SK-N-SH (cell line): ENCODE measurements around the gene SCML2. TPM values are rescaled to one million over a fixed set of nuclear protein-coding genes. Genes with fewer than 3 reads are reported as not detected.

Source experiments
- CTCF ChIA-PET: fragments of 300-600, 350-600 bp; formaldehyde crosslinking; extraction: SDS; loops from one replicate; lab custom pipeline; 2021; lab: Yijun Ruan, JAX
- POLR2A ChIA-PET: fragments of 350-600 bp; sonication (Branson Sonifier 250); formaldehyde crosslinking; extraction: SDS; loops from one replicate; lab custom pipeline; 2020; ENCODE audit warnings: antibody characterized with exemption, inconsistent platforms; lab: Yijun Ruan, JAX
- DNase-seq: peaks from one replicate; pipeline ENCODE4 v3.0.0; 2012
- H2AFZ ChIP-seq: fragments of 200-600 bp; sonication (generic); 2 replicates; pipeline ENCODE4 v1.8.1; 2016; ENCODE audit warnings: antibody characterized with exemption, mild to moderate bottlenecking, low read depth
- H3F3A ChIP-seq: fragments of 200-600 bp; sonication (generic); replicated peaks from 2 replicates; pipeline ENCODE3; 2016; ENCODE audit warnings: antibody characterized with exemption, mild to moderate bottlenecking; ENCODE audit not compliant: insufficient read depth
- H3K27ac ChIP-seq, 2 experiments: fragments of 200-500 bp in 1 of 2; fragments of 200-600 bp in 1 of 2; sonication (Bioruptor generic) in 1 of 2; sonication (generic), shearing (Covaris generic) in 1 of 2; 2 replicates each; pipeline versions ENCODE4 v1.5.1 to v1.6.1; 2014 to 2016; ENCODE audit warnings: low read depth in 2 of 2, inconsistent platforms in 1 of 2, low read length in 1 of 2, mild to moderate bottlenecking in 1 of 2, mixed read lengths in 1 of 2
- H3K27me3 ChIP-seq: fragments of 200-600 bp; sonication (generic), shearing (Covaris generic); 2 replicates; pipeline ENCODE4 v1.6.1; 2016; ENCODE audit warnings: mixed run types; ENCODE audit not compliant: insufficient read depth
- H3K36me3 ChIP-seq, 2 experiments: fragments of 200-500 bp in 1 of 2; fragments of 200-600 bp in 1 of 2; sonication (Bioruptor generic) in 1 of 2; sonication (generic) in 1 of 2; replicated peaks in 1 of 2; 2 replicates each; pipeline versions ENCODE3 to v1.5.1; 2014 to 2016; ENCODE audit warnings: low read length in 1 of 2, mild to moderate bottlenecking in 1 of 2; ENCODE audit not compliant: insufficient read depth in 2 of 2, control insufficient read depth in 1 of 2
- H3K4me1 ChIP-seq, 2 experiments: fragments of 200-500 bp in 1 of 2; fragments of 200-600 bp in 1 of 2; sonication (Bioruptor generic) in 1 of 2; sonication (generic), shearing (Covaris generic) in 1 of 2; 2 replicates each; pipeline versions ENCODE4 v1.5.1 to v1.6.1; 2014 to 2016; ENCODE audit warnings: low read depth in 1 of 2, low read length in 1 of 2, mixed run types in 1 of 2; ENCODE audit not compliant: insufficient read depth in 2 of 2, control insufficient read depth in 1 of 2
- H3K4me2 ChIP-seq: fragments of 200-600 bp; sonication (generic), shearing (Covaris generic); 2 replicates; pipeline ENCODE4 v1.6.1; 2017; ENCODE audit warnings: mixed run types
- H3K4me3 ChIP-seq, 2 experiments: fragments of 200-500 bp in 1 of 2; fragments of 200-600 bp in 1 of 2; sonication (Bioruptor generic) in 1 of 2; sonication (generic), shearing (Covaris generic) in 1 of 2; 2 replicates each; pipeline versions ENCODE4 v1.5.1 to v1.8.1; 2014 to 2016; ENCODE audit warnings: low read depth in 2 of 2, inconsistent platforms in 1 of 2, low read length in 1 of 2, mild to moderate bottlenecking in 1 of 2, mixed read lengths in 1 of 2, moderate library complexity in 1 of 2
- H3K79me2 ChIP-seq: fragments of 200-600 bp; sonication (generic); 2 replicates; pipeline ENCODE4 v1.8.1; 2017; ENCODE audit warnings: mild to moderate bottlenecking; ENCODE audit not compliant: insufficient read depth
- H3K9ac ChIP-seq: fragments of 200-600 bp; sonication (generic); 2 replicates; pipeline ENCODE4 v1.6.1; 2017; ENCODE audit warnings: mixed run types
- H3K9me2 ChIP-seq: fragments of 200-600 bp; sonication (generic); 2 replicates; pipeline ENCODE4 v1.6.1; 2017; ENCODE audit warnings: mixed run types
- H3K9me3 ChIP-seq: fragments of 200-600 bp; sonication (generic); 2 replicates; pipeline ENCODE4 v1.6.1; 2017; ENCODE audit warnings: mixed run types, mild to moderate bottlenecking, moderate library complexity
- H4K20me1 ChIP-seq: fragments of 200-600 bp; sonication (generic); 2 replicates; pipeline ENCODE4 v1.6.1; 2017; ENCODE audit warnings: mild to moderate bottlenecking, mixed run types; ENCODE audit not compliant: insufficient read depth
- CHD2 ChIP-seq: fragments of 150-350 bp; IDR thresholded peaks from 2 replicates; pipeline ENCODE4 v1.6.1; 2018; ENCODE audit warnings: low read length; ENCODE audit not compliant: partially characterized antibody
- CTCF ChIP-seq: fragments of 200-600 bp; sonication (generic); IDR thresholded peaks from 2 replicates; pipeline ENCODE4 v1.6.1; 2017; ENCODE audit warnings: antibody characterized with exemption, mild to moderate bottlenecking, moderate library complexity
- EZH2phosphoT487 ChIP-seq: fragments of 200-600 bp; sonication (generic); IDR thresholded peaks from 2 replicates; pipeline ENCODE4 v1.6.1; 2017; ENCODE audit warnings: low read depth, mixed run types, mild to moderate bottlenecking, antibody characterized with exemption, moderate library complexity, borderline replicate concordance
- FOXJ3 ChIP-seq: sonication (generic); formaldehyde crosslinking; IDR thresholded peaks from 2 replicates; pipeline ENCODE4 v1.5.1; 2020; ENCODE audit warnings: mild to moderate bottlenecking, missing genetic modification reagents
- FOXM1 ChIP-seq: IDR thresholded peaks from 2 replicates; pipeline ENCODE4 v1.4.0; 2012; ENCODE audit warnings: low read depth, mild to moderate bottlenecking
- GATA2 ChIP-seq: sonication (generic); formaldehyde crosslinking; IDR thresholded peaks from 2 replicates; pipeline ENCODE4 v1.5.0; 2020; ENCODE audit warnings: mild to moderate bottlenecking, missing genetic modification reagents
- JUND ChIP-seq: IDR thresholded peaks from 2 replicates; pipeline ENCODE4 v1.4.0; 2012
- MAX ChIP-seq: IDR thresholded peaks from 2 replicates; pipeline ENCODE4 v1.4.0; 2012; ENCODE audit warnings: low read depth
- MEF2A ChIP-seq: IDR thresholded peaks from 2 replicates; pipeline ENCODE4 v1.4.0; 2012; ENCODE audit warnings: low read depth, borderline replicate concordance
- MXI1 ChIP-seq: IDR thresholded peaks from 2 replicates; pipeline ENCODE4 v1.6.1; 2012; ENCODE audit warnings: mild to moderate bottlenecking, low read depth, low read length, improper control_type of control experiment
- NFIC ChIP-seq: IDR thresholded peaks from 2 replicates; pipeline ENCODE4 v1.4.0; 2012; ENCODE audit warnings: borderline replicate concordance
- NRF1 ChIP-seq: IDR thresholded peaks from 2 replicates; pipeline ENCODE4 v1.6.1; 2012; ENCODE audit warnings: low read depth, mild to moderate bottlenecking, low read length
- POLR2AphosphoS5 ChIP-seq: IDR thresholded peaks from 2 replicates; pipeline ENCODE4 v1.6.1; 2012; ENCODE audit warnings: low read depth, low read length
- RAD21 ChIP-seq: IDR thresholded peaks from 2 replicates; pipeline ENCODE4 v1.6.1; 2012; ENCODE audit warnings: mild to moderate bottlenecking, low read length
- RCOR1 ChIP-seq: fragments of 150-350 bp; IDR thresholded peaks from 2 replicates; pipeline ENCODE4 v1.6.1; 2017; ENCODE audit warnings: antibody characterized with exemption, low read length
- RXRA ChIP-seq: IDR thresholded peaks from 2 replicates; pipeline ENCODE4 v1.4.0; 2012; ENCODE audit warnings: low read depth, mild to moderate bottlenecking, borderline replicate concordance
- SIN3A ChIP-seq: IDR thresholded peaks from 2 replicates; pipeline ENCODE4 v1.6.1; 2012; ENCODE audit warnings: low read depth, mild to moderate bottlenecking, low read length, moderate library complexity, borderline replicate concordance
- TCF12 ChIP-seq: IDR thresholded peaks from 2 replicates; pipeline ENCODE4 v1.4.0; 2012
- TEAD4 ChIP-seq: IDR thresholded peaks from 2 replicates; pipeline ENCODE4 v1.4.0; 2012; ENCODE audit warnings: mild to moderate bottlenecking, borderline replicate concordance; ENCODE audit not compliant: insufficient read depth
- YY1 ChIP-seq: IDR thresholded peaks from 2 replicates; pipeline ENCODE4 v1.4.0; 2012; ENCODE audit warnings: low read depth, mild to moderate bottlenecking
- WGBS: methylation state at CpG from one replicate; pipeline ENCODE4 v1.1.6; 2017; ENCODE audit warnings: low lambda C conversion rate; 5-methylcytosine and 5-hydroxymethylcytosine counted together
- polyA plus RNA-seq, 3 experiments: library from polyadenylated mRNA; depleted of rRNA; stranded (reverse); fragments of >200 nt; gene quantifications; 2 replicates each; pipeline ENCODE4 v1.2.3, GENCODE V29; 2012

The SCML2 gene
- polyA plus RNA-seq, 1 of the 3 experiments (the other 2 are of a cell fraction): 3.2 TPM

- Histone ChIP-seq H3K4me1 (no peaks in the 10 kb centered on the region), H3K36me3 (peaks cover 0 to 4% of the 10 kb centered on the region in 2 experiments), H3K9me3 (no peaks in the 10 kb centered on the region), H3K27ac (no peak overlapping the region), H3K79me2 (no peaks in the 10 kb centered on the region), H4K20me1 (no peaks in the 10 kb centered on the region), H3K4me2 (no peak overlapping the region), H3K9me2 (no peaks in the 10 kb centered on the region), H3K27me3 (no peaks in the 10 kb centered on the region), H3K9ac (no peak overlapping the region), H3K4me3 (no peak overlapping the region), H2AFZ (no peak overlapping the region), H3F3A (no peaks in the 10 kb centered on the region)
- no peak for TF ChIP-seq MAX
- TF ChIP-seq SIN3A: no peak
- no peak for TF ChIP-seq MEF2A
- no peak for TF ChIP-seq NFIC
- no peak for TF ChIP-seq RCOR1
- TF ChIP-seq NRF1: no peak
- TF ChIP-seq RAD21: no peak
- no peak for TF ChIP-seq TCF12
- no peak for TF ChIP-seq RXRA
- no peak for TF ChIP-seq CHD2
- TF ChIP-seq CTCF: no peak
- no peak for DNase-seq
- CTCF ChIA-PET: no interaction called here
- 68% methylated on average over 4 of the region's 4 CpGs for WGBS
- POLR2A ChIA-PET: no interaction called here
Observed at GRCh38 chrX:18309401-18309800, 45.1 kb downstream of the SCML2 start.

- Histone ChIP-seq H3K27me3 (no peaks in the 10 kb centered on the region), H3K4me3 (no peak overlapping the region), H3K9me2 (no peaks in the 10 kb centered on the region), H3K36me3 (no peaks in the 10 kb centered on the region), H3K9me3 (no peaks in the 10 kb centered on the region; the same call in 1 of the 2 replicates), H3K4me1 (no peaks in the 10 kb centered on the region), H3K9ac (no peak overlapping the region), H4K20me1 (no peaks in the 10 kb centered on the region), H3K4me2 (no peak overlapping the region), H3K79me2 (no peaks in the 10 kb centered on the region), H2AFZ (no peak overlapping the region), H3F3A (no peaks in the 10 kb centered on the region), H3K27ac (no peak overlapping the region)
- DNase-seq: no peak
- TF ChIP-seq YY1 (no peak), MAX (no peak), JUND (no peak), RXRA (no peak), GATA2 (CRISPR knock-in tag) (no peak), TEAD4 (no peak), RCOR1 (no peak), MXI1 (no peak), FOXM1 (no peak), CHD2 (no peak), EZH2phosphoT487 (no peak), NRF1 (no peak), FOXJ3 (CRISPR knock-in tag) (no peak), POLR2AphosphoS5 (no peak)
- POLR2A ChIA-PET: no interaction called here
- CTCF ChIA-PET: no interaction called here
- 36% methylated on average over 2 of the region's 2 CpGs for WGBS
Observed at GRCh38 chrX:18297251-18297650, 57.2 kb downstream of the SCML2 start.
